SU-DHL-6 (cell line): ENCODE measurements around the gene TMED7.

Source experiments
- H2AFZ ChIP-seq: fragments of 200-600 bp; sonication (generic); 2 replicates; pipeline ENCODE4 v1.6.1; 2014; ENCODE audit warnings: low read depth, mild to moderate bottlenecking, moderate library complexity, mixed read lengths, antibody characterized with exemption, low read length; ENCODE audit not compliant: severe bottlenecking
- H3F3A ChIP-seq: fragments of 200-600 bp; shearing (Covaris generic); 2 replicates; pipeline ENCODE4 v1.6.0; 2016; ENCODE audit warnings: antibody characterized with exemption, mild to moderate bottlenecking; ENCODE audit not compliant: insufficient read depth
- H3K27ac ChIP-seq: fragments of 200-600 bp; sonication (generic); 2 replicates; pipeline ENCODE4 v1.5.1; 2016; ENCODE audit warnings: low read depth, mild to moderate bottlenecking, low read length, moderate library complexity, mixed read lengths
- H3K27me3 ChIP-seq: fragments of 200-600 bp; sonication (generic), shearing (Covaris generic); 2 replicates; pipeline ENCODE4 v1.6.0; 2014; ENCODE audit warnings: mild to moderate bottlenecking, low read length
- H3K36me3 ChIP-seq: fragments of 200-600 bp; sonication (generic); 2 replicates; pipeline ENCODE4 v1.6.1; 2014; ENCODE audit warnings: mild to moderate bottlenecking, low read length, mixed read lengths
- H3K4me2 ChIP-seq: fragments of 300-600, 200-600 bp; shearing (Covaris generic), sonication (generic); 2 replicates; pipeline ENCODE4 v1.6.0; 2014; ENCODE audit warnings: low read length, low read depth, mild to moderate bottlenecking; ENCODE audit not compliant: poor library complexity, severe bottlenecking
- H3K4me3 ChIP-seq: fragments of 200-600 bp; sonication (generic); 2 replicates; pipeline ENCODE4 v1.5.1; 2014; ENCODE audit warnings: antibody characterized with exemption, low read length, mild to moderate bottlenecking, mixed read lengths; ENCODE audit not compliant: insufficient read depth, poor library complexity, severe bottlenecking
- H3K79me2 ChIP-seq: fragments of 200-600 bp; sonication (generic); 2 replicates; pipeline ENCODE4 v1.6.1; 2014; ENCODE audit warnings: mild to moderate bottlenecking, low read length, moderate library complexity; ENCODE audit not compliant: insufficient read depth
- H3K9ac ChIP-seq: fragments of 200-600 bp; sonication (generic); 2 replicates; pipeline ENCODE4 v1.7.0; 2014; ENCODE audit warnings: mild to moderate bottlenecking, low read length
- H3K9me2 ChIP-seq: fragments of 200-600 bp; sonication (generic); replicated peaks from 2 replicates; pipeline ENCODE4 v1.6.1; 2014; ENCODE audit warnings: low read length; ENCODE audit not compliant: insufficient read depth
- H3K9me3 ChIP-seq: fragments of 200-600 bp; sonication (generic); 2 replicates; pipeline ENCODE4 v1.6.1; 2014; ENCODE audit warnings: low read length, mixed read lengths; ENCODE audit not compliant: insufficient read depth
- H4K20me1 ChIP-seq: fragments of 200-600 bp; sonication (generic); 2 replicates; pipeline ENCODE4 v1.6.1; 2014; ENCODE audit warnings: low read depth, mild to moderate bottlenecking, antibody characterized with exemption, low read length, moderate library complexity, mixed read lengths
- EZH2phosphoT487 ChIP-seq: fragments of 200-600 bp; sonication (generic), shearing (Covaris generic); conservative IDR thresholded peaks from 2 replicates; pipeline ENCODE4 v1.6.1; 2018; ENCODE audit warnings: mild to moderate bottlenecking, antibody characterized with exemption, low read length, moderate library complexity, mixed read lengths
- TF ChIP-seq, protein P1 (sequence below): fragments of 200-600 bp; sonication (generic); IDR thresholded peaks from one replicate; pipeline ENCODE4 v1.5.1; 2017; ENCODE audit warnings: antibody characterized with exemption, mild to moderate bottlenecking, low read length, moderate library complexity; ENCODE audit not compliant: insufficient read depth, poor library complexity, severe bottlenecking

TMED7 gene

DNA sequence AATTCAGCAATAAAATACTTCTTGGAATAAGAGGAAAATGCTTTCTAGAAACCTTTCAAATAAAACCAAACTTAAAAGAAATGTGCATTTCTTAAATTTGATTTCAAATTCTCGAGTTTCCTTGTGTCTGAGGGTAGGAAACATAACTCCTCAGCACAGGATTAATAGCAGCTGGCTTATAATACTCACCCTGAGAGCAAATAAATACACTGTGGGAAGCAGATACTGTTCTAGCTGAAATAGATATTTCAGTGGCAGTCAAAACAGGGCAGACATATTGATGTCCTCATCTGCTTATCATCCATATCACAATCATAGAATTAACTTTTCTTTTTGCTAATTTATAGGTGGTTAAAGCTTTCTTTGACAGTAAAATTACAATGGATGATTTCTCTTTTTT lies 57.2 kb downstream of the TMED7 start:
- Histone ChIP-seq H3K27me3 (no peaks in the 10 kb centered on the region), H3K79me2 (no peaks in the 10 kb centered on the region), H3K9me3 (no peaks in the 10 kb centered on the region), H3K4me2 (no peak overlapping the region), H4K20me1 (no peaks in the 10 kb centered on the region), H3K27ac (no peak overlapping the region), H3K36me3 (no peaks in the 10 kb centered on the region), H3K4me3 (no peak overlapping the region), H3K9ac (no peak overlapping the region), H3F3A (no peaks in the 10 kb centered on the region), H3K9me2 (no peaks in the 10 kb centered on the region), H2AFZ (no peak overlapping the region)
- TF ChIP-seq EZH2phosphoT487: no peak
- TF ChIP-seq, protein P1, sequence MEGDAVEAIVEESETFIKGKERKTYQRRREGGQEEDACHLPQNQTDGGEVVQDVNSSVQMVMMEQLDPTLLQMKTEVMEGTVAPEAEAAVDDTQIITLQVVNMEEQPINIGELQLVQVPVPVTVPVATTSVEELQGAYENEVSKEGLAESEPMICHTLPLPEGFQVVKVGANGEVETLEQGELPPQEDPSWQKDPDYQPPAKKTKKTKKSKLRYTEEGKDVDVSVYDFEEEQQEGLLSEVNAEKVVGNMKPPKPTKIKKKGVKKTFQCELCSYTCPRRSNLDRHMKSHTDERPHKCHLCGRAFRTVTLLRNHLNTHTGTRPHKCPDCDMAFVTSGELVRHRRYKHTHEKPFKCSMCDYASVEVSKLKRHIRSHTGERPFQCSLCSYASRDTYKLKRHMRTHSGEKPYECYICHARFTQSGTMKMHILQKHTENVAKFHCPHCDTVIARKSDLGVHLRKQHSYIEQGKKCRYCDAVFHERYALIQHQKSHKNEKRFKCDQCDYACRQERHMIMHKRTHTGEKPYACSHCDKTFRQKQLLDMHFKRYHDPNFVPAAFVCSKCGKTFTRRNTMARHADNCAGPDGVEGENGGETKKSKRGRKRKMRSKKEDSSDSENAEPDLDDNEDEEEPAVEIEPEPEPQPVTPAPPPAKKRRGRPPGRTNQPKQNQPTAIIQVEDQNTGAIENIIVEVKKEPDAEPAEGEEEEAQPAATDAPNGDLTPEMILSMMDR: no peak

DNA sequence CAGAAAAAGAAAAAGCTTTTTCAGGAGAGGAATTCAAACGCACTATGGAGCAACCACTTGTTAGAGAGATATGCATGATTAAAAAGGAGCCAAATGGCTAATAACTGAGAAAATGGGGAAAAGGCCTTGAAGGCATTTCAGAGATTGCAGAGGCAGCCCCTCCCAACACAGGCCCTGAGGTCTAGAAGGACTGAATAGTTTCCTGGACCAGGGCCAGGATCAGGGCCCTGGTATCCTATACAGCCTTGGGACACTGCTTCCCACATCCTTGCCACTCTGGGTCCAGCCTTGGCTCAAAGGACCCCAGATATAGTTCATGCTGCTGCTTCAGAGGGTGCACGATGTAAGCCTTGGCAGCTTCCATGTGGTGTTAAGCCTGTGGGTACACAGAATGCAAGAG lies 60.6 kb downstream of the TMED7 start:
- Histone ChIP-seq H3K4me2 (no peak overlapping the region), H3K27me3 (no peaks in the 10 kb centered on the region), H3K36me3 (no peaks in the 10 kb centered on the region), H3F3A (no peaks in the 10 kb centered on the region), H3K9me2 (no peaks in the 10 kb centered on the region), H3K4me3 (no peak overlapping the region), H3K79me2 (no peaks in the 10 kb centered on the region), H2AFZ (no peak overlapping the region), H3K27ac (no peak overlapping the region), H3K9me3 (no peaks in the 10 kb centered on the region), H4K20me1 (no peaks in the 10 kb centered on the region), H3K9ac (no peak overlapping the region)
- TF ChIP-seq, protein P1: no peak
- no peak for TF ChIP-seq EZH2phosphoT487
